ENCODE measurements around the gene APC. TPM values are rescaled to one million over a fixed set of nuclear protein-coding genes. Genes with fewer than 3 reads are reported as not detected.

Gene APC
- total RNA-seq, 1 experiment from 2014 or later: 24.9 TPM

DNA sequence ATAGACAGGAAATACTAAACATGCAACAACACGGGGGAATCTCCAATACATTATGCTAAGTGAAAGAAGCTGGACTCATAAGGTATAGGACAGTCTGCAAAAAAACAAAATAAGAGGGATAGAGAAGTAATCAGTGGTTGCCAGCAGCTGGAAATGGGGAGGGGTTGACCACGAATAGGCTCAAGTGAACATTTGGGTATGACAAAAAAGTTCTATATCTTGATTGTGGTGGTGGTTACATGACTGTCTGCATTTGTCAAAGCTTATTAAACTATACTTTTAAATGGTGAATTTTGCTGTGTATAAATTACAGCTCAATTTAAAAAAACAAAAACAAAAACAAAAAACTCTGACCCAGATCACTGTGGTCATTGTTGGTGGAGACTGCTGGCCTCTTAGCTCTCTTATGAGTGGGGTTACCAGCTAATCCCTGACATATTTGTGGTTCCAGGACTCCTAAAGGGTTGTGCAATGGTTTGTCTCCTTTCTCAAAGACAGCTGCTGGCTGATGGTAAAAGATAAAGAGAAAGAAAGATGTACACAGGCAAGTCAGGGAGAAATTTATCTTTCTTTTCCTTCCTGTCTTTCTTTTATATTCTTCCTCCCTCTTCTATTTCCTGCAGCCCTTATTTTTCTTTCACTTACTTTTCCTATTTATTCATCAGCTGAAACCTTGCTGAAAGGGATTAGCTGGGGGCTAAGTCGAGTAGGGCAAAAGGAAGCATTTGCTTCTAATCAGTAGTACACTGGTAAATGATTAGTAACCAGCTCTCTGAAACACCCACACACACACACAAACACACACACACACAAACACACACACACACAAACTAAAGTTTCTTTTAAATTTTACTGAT is 42.6 kb upstream of the APC start:
- ChIA-PET CTCF (interaction anchor here (0.7 to 1.1 kb wide), 3 partner anchors 62 to 269 kb away, joined by 3 to 7 read pairs (median 3); no protein-coding TSS in a partner anchor), POLR2A (interaction anchor here (0.6 to 1.3 kb wide), 3 partner anchors 9 to 132 kb away, joined by 3 read pairs; no protein-coding TSS in a partner anchor)
- Mint-ChIP-seq H3K4me3 (ENCODE audit: unreplicated experiment) (no peak overlapping the region), H3K9me3 (ENCODE audit: unreplicated experiment) (no peaks in the 10 kb centered on the region), H3K27me3 (ENCODE audit: insufficient read depth, unreplicated experiment) (no peaks in the 10 kb centered on the region), H3K4me1 (ENCODE audit: insufficient read depth, unreplicated experiment) (peaks cover 5% of the 10 kb centered on the region), H3K27ac (ENCODE audit: low read depth, unreplicated experiment) (no peak overlapping the region), H3K36me3 (ENCODE audit: insufficient read depth, unreplicated experiment) (no peaks in the 10 kb centered on the region)
- no TSS peak for BruUV-seq (replicated peaks)
- no peak for TF ChIP-seq CTCF (IDR thresholded peaks at IDR 0.05; ENCODE audit: unreplicated experiment)
- DNase-seq (ENCODE audit: unreplicated experiment): peak; percentile 50
- intact Hi-C loops (cut with micrococcal nuclease): loop anchor here (5.0 kb wide), 2 partner anchors 42 to 152 kb away; partner anchors contain the start of gene APC

GRCh38 chr5:112696786-112697185 is 40.9 kb upstream of the APC start:
- Mint-ChIP-seq H3K27ac (ENCODE audit: low read depth, unreplicated experiment) (no peak overlapping the region), H3K36me3 (ENCODE audit: insufficient read depth, unreplicated experiment) (no peaks in the 10 kb centered on the region), H3K4me1 (ENCODE audit: insufficient read depth, unreplicated experiment) (peaks cover 5% of the 10 kb centered on the region), H3K27me3 (ENCODE audit: insufficient read depth, unreplicated experiment) (no peaks in the 10 kb centered on the region), H3K9me3 (ENCODE audit: unreplicated experiment) (no peaks in the 10 kb centered on the region), H3K4me3 (ENCODE audit: unreplicated experiment) (no peak overlapping the region)
- intact Hi-C loops (cut with micrococcal nuclease): no loop called here
- ChIA-PET CTCF (interaction anchor here (0.6 kb wide), 1 partner anchor 16 kb away, joined by 5 read pairs; no protein-coding TSS in a partner anchor), POLR2A (no interaction called here)
- BruUV-seq (replicated peaks): no TSS peak
- DNase-seq (ENCODE audit: unreplicated experiment): no peak
- no peak for TF ChIP-seq CTCF (IDR thresholded peaks at IDR 0.05; ENCODE audit: unreplicated experiment)

GRCh38 chr5:112697322-112697721 is 40.4 kb upstream of the APC start:
- Mint-ChIP-seq H3K36me3 (ENCODE audit: insufficient read depth, unreplicated experiment) (no peaks in the 10 kb centered on the region), H3K27ac (ENCODE audit: low read depth, unreplicated experiment) (no peak overlapping the region), H3K4me1 (ENCODE audit: insufficient read depth, unreplicated experiment) (peaks cover 5% of the 10 kb centered on the region), H3K27me3 (ENCODE audit: insufficient read depth, unreplicated experiment) (no peaks in the 10 kb centered on the region), H3K9me3 (ENCODE audit: unreplicated experiment) (no peaks in the 10 kb centered on the region), H3K4me3 (ENCODE audit: unreplicated experiment) (no peak overlapping the region)
- intact Hi-C loops (cut with micrococcal nuclease): no loop called here
- no TSS peak for BruUV-seq (replicated peaks)
- ChIA-PET CTCF (no interaction called here), POLR2A (no interaction called here)
- DNase-seq (ENCODE audit: unreplicated experiment): no peak
- TF ChIP-seq CTCF (IDR thresholded peaks at IDR 0.05; ENCODE audit: unreplicated experiment): no peak

DNA sequence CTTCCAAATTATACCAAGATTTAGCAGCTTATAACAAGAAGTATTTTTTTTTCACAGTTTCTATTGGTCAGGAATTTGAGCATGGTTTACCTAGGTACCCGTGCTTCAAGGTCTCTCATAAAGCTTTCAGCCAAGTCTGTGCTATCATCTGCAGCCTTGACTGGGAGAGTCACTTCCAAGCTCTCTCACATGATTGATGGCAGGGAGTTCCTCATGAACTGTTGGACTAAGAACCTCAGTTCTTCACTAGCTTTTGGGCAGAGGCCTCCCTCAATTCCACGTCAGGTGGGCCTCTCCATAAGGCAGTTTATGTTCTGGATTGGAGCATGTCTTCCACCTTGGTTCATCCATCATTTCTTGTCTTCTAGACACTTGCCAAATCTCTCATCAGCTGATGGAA is 39.9 kb upstream of the APC start:
- CTCF ChIA-PET: interaction anchor here (0.7 to 2.1 kb wide), 2 partner anchors 60 to 144 kb away, joined by 3 to 7 read pairs; no protein-coding TSS in a partner anchor
- no TSS peak for BruUV-seq (replicated peaks)
- intact Hi-C loops (cut with micrococcal nuclease): no loop called here

More for the DNA sequence above, 39.9 kb upstream of the APC start:
- no peaks in the 10 kb centered on the region for H3K36me3 Mint-ChIP-seq (ENCODE audit: insufficient read depth, unreplicated experiment)
- H3K4me1 Mint-ChIP-seq (ENCODE audit: insufficient read depth, unreplicated experiment): peaks cover 5% of the 10 kb centered on the region
- POLR2A ChIA-PET: interaction anchor here (2.3 kb wide), 1 partner anchor 7 kb away, joined by 5 read pairs; no protein-coding TSS in a partner anchor
- TF ChIP-seq CTCF (IDR thresholded peaks at IDR 0.05; ENCODE audit: unreplicated experiment): no peak
- no peaks in the 10 kb centered on the region for H3K9me3 Mint-ChIP-seq (ENCODE audit: unreplicated experiment)
- H3K27ac Mint-ChIP-seq (ENCODE audit: low read depth, unreplicated experiment): no peak overlapping the region
- no peak overlapping the region for H3K4me3 Mint-ChIP-seq (ENCODE audit: unreplicated experiment)
- DNase-seq (ENCODE audit: unreplicated experiment): no peak
- H3K27me3 Mint-ChIP-seq (ENCODE audit: insufficient read depth, unreplicated experiment): no peaks in the 10 kb centered on the region
